Measurements from ENCODE around the gene PPFIA1.

PPFIA1 gene

DNA sequence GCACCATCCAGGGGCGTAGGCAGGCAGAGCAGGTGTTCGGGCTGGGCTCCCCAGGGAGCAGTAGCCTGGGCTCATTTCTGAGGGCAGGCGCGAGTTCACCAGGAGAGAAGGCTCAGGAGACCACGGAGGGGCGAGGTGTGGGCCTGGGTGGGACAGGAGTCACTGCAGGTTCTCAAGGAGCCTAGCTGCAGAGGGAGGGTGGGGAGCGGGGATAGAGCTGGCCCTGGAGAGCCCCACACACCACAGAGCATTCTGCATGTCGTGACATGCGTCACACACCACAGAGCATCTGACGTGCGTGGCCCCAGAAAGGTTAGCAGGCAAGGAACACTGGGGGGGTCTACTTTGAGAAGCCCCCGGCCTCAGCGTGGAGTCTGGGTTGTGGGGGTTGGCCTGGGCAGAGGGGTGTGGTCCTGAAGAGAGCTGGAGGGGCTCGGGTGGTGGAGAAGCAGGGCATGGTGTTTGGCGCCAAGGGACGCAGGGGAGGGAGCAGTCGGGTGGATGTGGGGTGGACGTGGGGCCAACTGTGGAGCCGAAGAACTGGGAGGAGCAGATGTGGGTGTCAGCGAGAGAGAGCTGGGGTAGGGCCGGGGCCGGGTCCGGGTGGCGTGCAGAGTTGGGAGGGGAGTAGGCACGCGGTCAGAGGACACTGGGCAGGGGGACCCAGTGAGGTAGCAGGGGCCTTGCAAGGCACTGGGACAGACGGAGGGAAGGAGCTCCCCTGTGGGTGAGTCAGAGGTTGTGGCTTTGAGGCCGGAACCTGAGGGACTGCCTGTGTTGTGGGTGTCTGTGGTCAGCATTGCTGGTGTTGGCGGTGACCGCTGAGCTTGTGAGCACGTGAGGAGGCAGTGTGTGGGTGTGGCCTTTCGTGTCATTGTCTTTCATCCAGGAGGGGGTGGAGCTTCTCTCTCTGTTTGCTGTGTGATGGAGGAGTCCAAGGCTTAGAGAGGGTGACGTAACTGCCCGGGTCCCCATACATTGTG is 153.3 kb downstream of the PPFIA1 start:
- in situ Hi-C loops (cut with HindIII; ENCODE audit: low sequenced_read_pairs), result no loop called here

GRCh38 chr11:70424765-70425344 is 154.4 kb downstream of the PPFIA1 start:
- in situ Hi-C loops (cut with HindIII; ENCODE audit: low sequenced_read_pairs), result no loop called here

GRCh38 chr11:70427436-70427835 is 156.9 kb downstream of the PPFIA1 start:
- in situ Hi-C loops (cut with HindIII; ENCODE audit: low sequenced_read_pairs), result no loop called here

DNA sequence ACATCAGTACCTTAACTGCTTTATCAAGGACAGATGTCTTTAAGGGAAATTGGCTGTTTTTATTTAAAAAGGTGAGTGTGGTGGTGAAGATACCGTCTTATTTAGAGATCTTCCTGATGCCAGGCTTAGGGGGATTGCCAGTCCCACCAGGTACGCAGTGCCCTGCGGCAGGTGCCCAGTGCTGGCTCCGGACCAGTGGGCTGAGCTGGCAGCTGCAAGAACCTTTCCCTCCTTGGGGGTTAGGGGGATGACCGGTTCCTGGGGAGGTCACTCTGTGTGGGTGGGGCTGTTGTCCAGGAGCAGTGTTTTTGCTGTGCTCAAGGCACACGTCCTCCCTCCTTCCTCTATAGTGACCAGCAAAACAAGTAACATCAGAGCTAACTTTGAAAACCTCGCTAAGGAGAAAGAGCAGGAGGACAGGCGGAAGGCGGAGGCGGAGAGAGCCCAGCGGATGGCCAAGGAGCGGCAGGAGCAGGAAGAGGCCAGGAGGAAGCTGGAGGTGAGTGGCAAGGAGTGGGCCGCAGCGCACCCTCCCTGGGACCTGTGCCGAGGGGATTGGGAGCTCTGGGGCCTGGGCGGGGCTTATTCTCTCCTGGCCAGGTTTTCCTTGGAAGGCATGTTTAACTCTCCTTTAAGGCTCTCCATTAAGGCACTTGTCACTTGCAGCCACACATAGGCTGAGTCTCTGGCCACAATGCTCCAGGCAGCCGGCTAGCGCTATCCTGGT is 158.4 kb downstream of the PPFIA1 start:
- in situ Hi-C loops (cut with HindIII; ENCODE audit: low sequenced_read_pairs), result no loop called here

GRCh38 chr11:70429428-70429705 is 158.9 kb downstream of the PPFIA1 start:
- in situ Hi-C loops (cut with HindIII; ENCODE audit: low sequenced_read_pairs), result no loop called here

DNA sequence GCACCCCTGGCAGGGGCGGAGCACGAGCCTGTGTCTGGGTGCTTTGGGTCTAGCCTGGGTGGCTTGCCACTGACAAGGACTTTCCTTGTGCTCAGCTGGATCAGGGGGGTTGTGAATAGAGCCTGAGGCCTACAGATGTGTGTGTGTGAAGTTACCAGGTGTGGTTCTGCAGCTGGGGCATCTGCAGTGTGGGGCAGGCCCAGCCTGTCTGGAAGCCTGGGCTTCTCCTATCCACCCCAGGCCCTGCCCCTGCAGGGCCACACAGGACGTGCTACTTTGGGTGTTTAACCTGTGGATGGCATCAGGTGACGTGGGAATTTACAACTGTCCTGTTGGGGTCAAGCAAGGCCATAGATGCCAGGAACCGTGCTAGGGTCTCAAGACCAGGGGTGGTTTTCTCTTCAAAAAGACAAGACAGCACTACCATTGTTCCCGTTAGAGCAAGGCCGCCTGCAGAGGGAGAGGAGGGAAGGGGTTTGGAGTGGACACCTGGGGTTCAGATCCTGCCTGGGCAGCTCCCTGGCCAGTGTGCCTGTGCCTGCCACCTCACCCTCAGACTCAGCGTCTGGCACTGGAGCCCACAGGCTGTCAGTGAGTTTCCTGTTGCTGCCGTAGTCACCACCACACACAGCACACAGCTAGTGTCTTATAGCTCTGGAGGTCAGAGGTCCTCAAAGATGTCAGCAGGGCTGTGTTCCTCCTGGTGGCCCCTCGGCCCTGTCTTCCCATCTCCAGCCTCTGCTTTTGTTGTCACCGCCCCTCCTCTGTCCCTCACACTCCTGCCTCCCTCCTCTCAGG is 159.4 kb downstream of the PPFIA1 start:
- in situ Hi-C loops (cut with HindIII; ENCODE audit: low sequenced_read_pairs), result no loop called here

GRCh38 chr11:70430671-70431574 is 160.4 kb downstream of the PPFIA1 start:
- in situ Hi-C loops (cut with HindIII; ENCODE audit: low sequenced_read_pairs), result no loop called here

DNA sequence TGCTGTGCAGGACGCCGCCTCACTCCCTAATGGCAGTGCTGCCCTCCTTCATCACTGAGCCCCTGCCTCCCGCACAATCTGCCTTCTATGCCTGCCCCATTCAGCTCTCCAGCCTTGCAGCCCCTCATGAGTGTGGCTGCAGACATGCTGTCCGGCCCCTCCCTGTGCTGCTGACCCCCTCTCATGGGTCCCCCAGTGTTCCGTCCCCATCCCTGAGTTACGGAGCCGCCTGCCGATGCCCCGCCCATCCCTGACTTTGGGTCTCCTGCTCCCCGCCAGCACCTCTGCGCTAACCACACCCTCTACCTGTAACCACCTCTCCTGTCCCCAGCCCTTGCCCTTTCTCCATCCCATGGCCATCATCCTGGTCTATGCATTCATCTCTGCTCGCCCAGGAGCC is 161.1 kb downstream of the PPFIA1 start:
- in situ Hi-C loops (cut with HindIII; ENCODE audit: low sequenced_read_pairs), result no loop called here

DNA sequence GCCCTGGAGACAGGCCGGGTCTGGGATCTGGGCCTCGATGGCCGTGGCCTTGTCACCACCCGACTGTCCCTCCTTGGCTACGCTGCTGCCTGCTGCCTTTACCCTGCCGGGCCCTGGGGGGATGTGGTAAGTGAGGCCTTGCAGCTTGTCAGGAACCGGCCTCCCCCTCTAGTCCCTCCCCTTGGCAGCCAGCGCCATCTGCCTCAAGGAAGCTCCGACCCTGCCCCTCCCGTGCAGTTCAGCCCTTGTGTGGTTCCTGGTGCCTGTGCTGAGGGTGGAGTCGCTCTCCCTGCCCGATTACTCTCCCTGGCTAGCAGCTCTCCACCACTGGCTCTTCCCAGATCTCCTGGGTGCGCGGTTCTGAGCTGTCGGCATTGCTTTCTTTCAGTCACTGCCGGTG is 161.6 kb downstream of the PPFIA1 start:
- in situ Hi-C loops (cut with HindIII; ENCODE audit: low sequenced_read_pairs), result no loop called here

- in situ Hi-C loops (cut with HindIII; ENCODE audit: low sequenced_read_pairs), result no loop called here
These were observed 162.1 kb downstream of the PPFIA1 start for GRCh38 chr11:70432580-70432979.

- in situ Hi-C loops (cut with HindIII; ENCODE audit: low sequenced_read_pairs), result no loop called here
These were observed 162.5 kb downstream of the PPFIA1 start for GRCh38 chr11:70433038-70433437.

GRCh38 chr11:70433526-70433925 is 163.0 kb downstream of the PPFIA1 start:
- in situ Hi-C loops (cut with HindIII; ENCODE audit: low sequenced_read_pairs), result no loop called here
